GM18526 (cell line): Measurements from ENCODE around the gene MRAP.

Experiments
- POLR2A ChIP-seq: IDR thresholded peaks from 3 replicates; pipeline ENCODE4 v1.6.1; 2011; ENCODE audit not compliant: insufficient read length; ENCODE audit errors: extremely low read depth

MRAP gene

DNA sequence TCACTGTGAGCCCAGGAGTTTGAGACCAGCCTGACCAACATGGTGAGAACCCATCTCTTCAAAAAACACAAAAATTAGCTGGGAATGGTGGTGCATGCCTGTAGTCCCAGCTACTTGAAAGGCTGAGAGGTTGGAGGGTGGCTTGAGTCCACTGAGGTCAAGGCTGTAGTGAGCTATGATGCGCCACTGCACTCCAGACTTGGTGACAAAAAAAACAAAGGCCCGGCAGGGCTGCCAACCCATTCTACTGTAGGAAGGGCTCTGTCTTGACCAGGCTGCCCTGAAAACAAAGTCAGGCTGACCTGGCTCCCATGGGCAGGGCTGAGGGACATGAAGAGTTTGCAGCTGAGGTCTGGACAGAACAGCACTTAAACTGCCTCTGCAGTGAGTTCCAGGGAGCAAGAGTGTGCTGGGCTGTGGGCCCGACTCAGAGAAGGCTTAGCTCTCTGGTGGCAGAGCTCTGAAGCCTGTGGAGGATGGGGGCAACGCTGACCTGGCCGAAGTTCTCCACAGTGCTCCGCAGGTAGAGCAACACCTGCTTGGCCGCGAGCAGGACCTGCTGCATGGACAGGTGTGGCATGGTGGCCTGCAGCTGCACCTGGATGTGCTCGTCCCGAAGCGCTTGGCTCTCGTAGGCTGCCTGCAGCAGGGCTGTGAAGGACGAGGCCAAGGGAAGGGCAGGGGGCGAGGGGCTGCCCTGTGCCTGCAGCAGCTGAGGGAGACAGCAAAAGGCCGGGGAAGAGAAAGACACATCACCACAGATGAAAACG, 51.7 kb downstream of the MRAP start:
- TF ChIP-seq POLR2A: no peak

- TF ChIP-seq POLR2A: no peak
These were observed 52.3 kb downstream of the MRAP start for GRCh38 chr21:32350981-32351380.

- no peak for TF ChIP-seq POLR2A
These were observed 52.8 kb downstream of the MRAP start for GRCh38 chr21:32351428-32351827.

DNA sequence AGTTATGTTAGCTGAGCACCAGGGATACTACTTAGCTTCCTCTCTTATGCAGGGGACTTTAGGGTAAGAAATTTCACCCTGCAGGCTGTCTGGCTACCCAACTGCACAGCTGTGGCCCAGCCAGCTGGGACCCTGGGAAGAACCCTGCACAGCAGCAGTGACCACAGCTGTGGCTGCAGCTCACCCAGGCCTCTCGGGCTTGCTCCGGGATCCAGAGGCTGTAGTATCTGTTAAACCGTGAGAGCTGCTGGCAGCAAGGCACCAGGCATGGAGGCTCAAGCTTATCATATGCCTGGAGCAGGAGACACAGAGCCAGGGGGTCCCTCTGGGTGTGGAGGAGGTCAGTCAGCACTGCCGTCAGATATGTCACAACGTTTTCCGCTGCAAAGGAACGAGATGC, 53.9 kb downstream of the MRAP start:
- TF ChIP-seq POLR2A: no peak

DNA sequence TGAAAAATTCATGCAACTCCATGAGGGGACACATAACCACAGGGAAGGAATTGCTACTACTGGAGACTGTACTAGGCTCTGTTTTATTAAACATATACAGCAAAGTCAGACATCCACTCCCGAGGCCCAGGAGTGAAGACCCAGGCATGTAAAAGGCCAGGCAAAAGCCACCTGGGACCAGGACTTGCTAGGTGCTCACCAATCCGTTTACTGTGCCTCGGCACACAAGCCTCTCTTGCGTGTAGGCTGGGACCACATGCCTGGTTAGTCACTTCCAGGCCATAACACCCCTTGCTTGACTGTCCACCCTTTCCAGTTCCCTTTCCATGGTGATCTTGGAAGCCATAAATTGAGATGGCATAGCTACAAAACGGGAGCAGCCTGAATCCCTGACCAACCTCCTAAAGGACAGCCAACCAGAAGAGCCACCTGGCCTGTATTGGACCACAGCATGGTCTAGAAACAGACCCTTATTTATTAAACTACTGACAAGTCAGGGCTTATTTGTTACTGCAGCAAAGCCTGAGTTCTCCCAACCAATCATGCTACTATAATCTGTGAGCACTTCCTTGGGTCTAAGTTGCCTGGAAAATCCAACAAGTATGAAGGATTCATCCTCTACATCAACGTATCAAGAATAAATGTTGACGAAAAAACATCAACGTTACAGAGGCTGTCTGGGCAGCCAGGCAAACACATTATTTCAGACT, 54.5 kb downstream of the MRAP start:
- TF ChIP-seq POLR2A: no peak

- TF ChIP-seq POLR2A: no peak
These were observed 58.3 kb downstream of the MRAP start for GRCh38 chr21:32356874-32357395.

GRCh38 chr21:32359719-32360260, 61.1 kb downstream of the MRAP start:
- TF ChIP-seq POLR2A: no peak

GRCh38 chr21:32360401-32360975, 61.8 kb downstream of the MRAP start:
- TF ChIP-seq POLR2A: no peak
